GM23248 (cell line): ENCODE results near the gene PEG3.

Experiments
- EZH2 ChIP-seq: fragments of 200-600 bp; sonication (generic); IDR thresholded peaks from 2 replicates; pipeline ENCODE4 v1.6.1; 2018; ENCODE audit warnings: antibody characterized with exemption, mild to moderate bottlenecking; ENCODE audit not compliant: insufficient read depth, poor library complexity, severe bottlenecking
- EZH2phosphoT487 ChIP-seq: fragments of 200-600 bp; sonication (generic); IDR thresholded peaks from 2 replicates; pipeline ENCODE4 v1.6.1; 2018; ENCODE audit warnings: antibody characterized with exemption, moderate library complexity, mild to moderate bottlenecking, low read depth; ENCODE audit not compliant: insufficient read depth

GRCh38 chr19:56877069-56877715 is 36.7 kb upstream of the PEG3 start:
- no peak for TF ChIP-seq EZH2phosphoT487
- no peak for TF ChIP-seq EZH2
